Stimulated activated CD4-positive, alpha-beta T cell treated with anti-CD3 and anti-CD28 coated beads, Interleukin-4, amount 100 ng/mL, for 24 hours (primary cell): Measurements from ENCODE around the gene SLC37A1.
A peak's percentile ranks its signal among the peaks of the same experiment; 100 is the strongest.

Source experiments
- DNase-seq: peaks from one replicate; pipeline ENCODE4 v3.0.0-alpha.2; 2020

SLC37A1 gene

GRCh38 chr21:42508371-42508770 is 5.3 kb upstream of the SLC37A1 start:
- DNase-seq, result no peak

GRCh38 chr21:42509244-42509643 is 4.4 kb upstream of the SLC37A1 start:
- no peak for DNase-seq

GRCh38 chr21:42512346-42513034 is 1.2 kb upstream of the SLC37A1 start:
- DNase-seq, result no peak

- peak; percentile 68 for DNase-seq
These were observed 582 bp downstream of the SLC37A1 start for GRCh38 chr21:42513985-42514882.

- DNase-seq, result no peak
These were observed 1.2 kb downstream of the SLC37A1 start for GRCh38 chr21:42514883-42515228.

- DNase-seq, result no peak
These were observed 2.3 kb downstream of the SLC37A1 start for GRCh38 chr21:42515708-42516502.

- DNase-seq, result no peak
These were observed 4.6 kb downstream of the SLC37A1 start for GRCh38 chr21:42518215-42518614.

GRCh38 chr21:42518626-42519025 is 5.0 kb downstream of the SLC37A1 start:
- DNase-seq, result no peak

GRCh38 chr21:42520628-42521253 is 7.1 kb downstream of the SLC37A1 start:
- no peak for DNase-seq

- no peak for DNase-seq
These were observed 7.7 kb downstream of the SLC37A1 start for GRCh38 chr21:42521384-42521783.

- DNase-seq, result no peak
These were observed 8.2 kb downstream of the SLC37A1 start for GRCh38 chr21:42521805-42522204.

- DNase-seq, result no peak
These were observed 8.6 kb downstream of the SLC37A1 start for GRCh38 chr21:42522271-42522670.

GRCh38 chr21:42522771-42523170 is 9.1 kb downstream of the SLC37A1 start:
- no peak for DNase-seq

- DNase-seq, result no peak
These were observed 9.6 kb downstream of the SLC37A1 start for GRCh38 chr21:42523211-42523610.

- no peak for DNase-seq
These were observed 10.3 kb downstream of the SLC37A1 start for GRCh38 chr21:42523941-42524340.

GRCh38 chr21:42524341-42525028 is 10.8 kb downstream of the SLC37A1 start:
- DNase-seq, result no peak

- DNase-seq, result no peak
These were observed 11.5 kb downstream of the SLC37A1 start for GRCh38 chr21:42525029-42525581.

GRCh38 chr21:42525676-42526378 is 12.2 kb downstream of the SLC37A1 start:
- no peak for DNase-seq

- DNase-seq, result no peak
These were observed 12.7 kb downstream of the SLC37A1 start for GRCh38 chr21:42526379-42526727.

- no peak for DNase-seq
These were observed 13.5 kb downstream of the SLC37A1 start for GRCh38 chr21:42527127-42527488.

GRCh38 chr21:42527489-42528158 is 14.0 kb downstream of the SLC37A1 start:
- DNase-seq, result peak; percentile 54
